ENCODE data around the gene MLLT3.

Gene MLLT3

DNA sequence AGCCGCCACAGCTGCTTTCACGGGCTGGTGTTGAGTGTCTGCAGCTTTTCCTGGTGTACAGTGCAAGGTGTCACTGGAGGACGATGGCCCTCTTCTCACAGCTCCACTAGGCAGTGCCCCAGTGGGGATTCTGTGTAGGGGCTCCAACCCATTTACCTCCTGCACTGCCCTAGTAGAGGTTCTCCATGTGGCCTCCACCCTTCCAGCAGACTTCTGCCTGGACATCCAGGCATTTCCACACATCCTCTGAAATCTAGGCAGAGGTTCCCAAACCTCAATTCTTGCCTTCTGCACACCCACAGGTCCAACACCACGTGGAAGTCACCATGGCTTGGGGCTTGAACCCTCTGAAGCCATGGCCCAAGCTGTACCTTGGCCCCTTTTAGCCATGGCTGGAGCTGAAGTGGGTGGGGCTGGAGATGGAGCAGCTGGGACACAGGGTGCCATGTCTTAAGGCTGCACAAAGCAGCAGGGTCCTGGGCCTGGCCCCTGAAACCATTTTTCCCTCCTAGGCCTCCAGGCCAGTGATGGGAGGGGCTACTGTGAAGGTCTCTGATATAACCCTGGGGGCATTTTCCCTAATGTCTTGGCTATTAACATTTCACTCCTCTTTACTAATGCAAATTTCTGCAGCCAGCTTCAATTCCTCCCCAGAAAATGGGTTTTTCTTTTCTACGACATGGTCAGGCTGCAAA lies 82.0 kb downstream of the MLLT3 start:
- H3K79me2 ChIP-seq (ENCODE audit: insufficient read depth, low read length): peaks cover 87% of the 10 kb centered on the region
- H3K9ac ChIP-seq (ENCODE audit: low read depth, low read length, poor library complexity, severe bottlenecking): no peak overlapping the region
- TF ChIP-seq, protein P1, sequence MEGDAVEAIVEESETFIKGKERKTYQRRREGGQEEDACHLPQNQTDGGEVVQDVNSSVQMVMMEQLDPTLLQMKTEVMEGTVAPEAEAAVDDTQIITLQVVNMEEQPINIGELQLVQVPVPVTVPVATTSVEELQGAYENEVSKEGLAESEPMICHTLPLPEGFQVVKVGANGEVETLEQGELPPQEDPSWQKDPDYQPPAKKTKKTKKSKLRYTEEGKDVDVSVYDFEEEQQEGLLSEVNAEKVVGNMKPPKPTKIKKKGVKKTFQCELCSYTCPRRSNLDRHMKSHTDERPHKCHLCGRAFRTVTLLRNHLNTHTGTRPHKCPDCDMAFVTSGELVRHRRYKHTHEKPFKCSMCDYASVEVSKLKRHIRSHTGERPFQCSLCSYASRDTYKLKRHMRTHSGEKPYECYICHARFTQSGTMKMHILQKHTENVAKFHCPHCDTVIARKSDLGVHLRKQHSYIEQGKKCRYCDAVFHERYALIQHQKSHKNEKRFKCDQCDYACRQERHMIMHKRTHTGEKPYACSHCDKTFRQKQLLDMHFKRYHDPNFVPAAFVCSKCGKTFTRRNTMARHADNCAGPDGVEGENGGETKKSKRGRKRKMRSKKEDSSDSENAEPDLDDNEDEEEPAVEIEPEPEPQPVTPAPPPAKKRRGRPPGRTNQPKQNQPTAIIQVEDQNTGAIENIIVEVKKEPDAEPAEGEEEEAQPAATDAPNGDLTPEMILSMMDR (conservative IDR thresholded peaks at IDR 0.05; ENCODE audit: low read length): no peak
- no peak for TF ChIP-seq EZH2phosphoT487 (IDR thresholded peaks at IDR 0.05; ENCODE audit: borderline replicate concordance)
- H3K9me3 ChIP-seq (ENCODE audit: insufficient read depth, low read depth, low read length): peaks cover 25% of the 10 kb centered on the region; the same call in 1 of the 2 replicates
- no peak overlapping the region for H3K4me2 ChIP-seq (ENCODE audit: low read depth, low read length, poor library complexity, severe bottlenecking)
- no peaks in the 10 kb centered on the region for H3F3A ChIP-seq (ENCODE audit: low read depth)
- peaks cover 15% of the 10 kb centered on the region for H4K20me1 ChIP-seq (ENCODE audit: insufficient read depth, low read length, poor library complexity, severe bottlenecking)
- no peak overlapping the region for H3K4me3 ChIP-seq (ENCODE audit: low read length, poor library complexity, severe bottlenecking)
- H2AFZ ChIP-seq (ENCODE audit: low read length): no peak overlapping the region
- H3K27me3 ChIP-seq (ENCODE audit: insufficient read depth, low read length, poor library complexity, severe bottlenecking): no peaks in the 10 kb centered on the region
- H3K36me3 ChIP-seq (ENCODE audit: insufficient read depth, low read length): peaks cover 12% of the 10 kb centered on the region; the same call in 1 of the 2 replicates
- H3K4me1 ChIP-seq (ENCODE audit: insufficient read depth, low read length, poor library complexity, severe bottlenecking): peaks cover 10% of the 10 kb centered on the region
- H3K9me2 ChIP-seq (replicated peaks; ENCODE audit: low read depth, low read length): no peaks in the 10 kb centered on the region

DNA sequence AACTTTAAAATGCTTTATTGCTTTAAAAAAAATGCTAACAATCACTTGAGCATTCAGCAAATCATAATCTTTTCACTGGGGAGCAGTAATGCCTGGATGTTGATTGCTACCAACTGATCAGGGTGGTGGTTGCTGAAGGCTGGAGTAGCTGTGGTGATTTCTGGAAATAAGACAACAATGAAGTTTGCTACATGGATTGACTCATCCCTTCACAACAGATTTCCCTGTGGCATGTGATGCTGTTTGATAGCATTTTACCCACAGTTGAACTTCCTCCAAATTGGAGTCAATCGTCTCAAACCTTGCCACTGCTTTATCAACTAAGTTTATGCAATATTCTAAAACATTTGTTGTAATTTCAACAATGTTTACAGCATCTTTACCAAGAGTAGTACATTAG lies 83.3 kb downstream of the MLLT3 start:
- Histone ChIP-seq H2AFZ (ENCODE audit: low read length) (no peak overlapping the region), H3F3A (ENCODE audit: low read depth) (no peaks in the 10 kb centered on the region), H3K79me2 (ENCODE audit: insufficient read depth, low read length) (peaks cover 86% of the 10 kb centered on the region), H3K4me1 (ENCODE audit: insufficient read depth, low read length, poor library complexity, severe bottlenecking) (peaks cover 10% of the 10 kb centered on the region), H3K4me2 (ENCODE audit: low read depth, low read length, poor library complexity, severe bottlenecking) (no peak overlapping the region), H3K9me2 (replicated peaks; ENCODE audit: low read depth, low read length) (no peaks in the 10 kb centered on the region), H3K27me3 (ENCODE audit: insufficient read depth, low read length, poor library complexity, severe bottlenecking) (no peaks in the 10 kb centered on the region), H3K9ac (ENCODE audit: low read depth, low read length, poor library complexity, severe bottlenecking) (no peak overlapping the region), H3K9me3 (ENCODE audit: insufficient read depth, low read depth, low read length) (peaks cover 25% of the 10 kb centered on the region; the same call in 1 of the 2 replicates), H3K4me3 (ENCODE audit: low read length, poor library complexity, severe bottlenecking) (no peak overlapping the region), H4K20me1 (ENCODE audit: insufficient read depth, low read length, poor library complexity, severe bottlenecking) (peaks cover 11% of the 10 kb centered on the region), H3K36me3 (ENCODE audit: insufficient read depth, low read length) (peaks cover 8% of the 10 kb centered on the region; the same call in 1 of the 2 replicates)
- TF ChIP-seq EZH2phosphoT487 (IDR thresholded peaks at IDR 0.05; ENCODE audit: borderline replicate concordance): no peak
- TF ChIP-seq, protein P1 (conservative IDR thresholded peaks at IDR 0.05; ENCODE audit: low read length): no peak

DNA sequence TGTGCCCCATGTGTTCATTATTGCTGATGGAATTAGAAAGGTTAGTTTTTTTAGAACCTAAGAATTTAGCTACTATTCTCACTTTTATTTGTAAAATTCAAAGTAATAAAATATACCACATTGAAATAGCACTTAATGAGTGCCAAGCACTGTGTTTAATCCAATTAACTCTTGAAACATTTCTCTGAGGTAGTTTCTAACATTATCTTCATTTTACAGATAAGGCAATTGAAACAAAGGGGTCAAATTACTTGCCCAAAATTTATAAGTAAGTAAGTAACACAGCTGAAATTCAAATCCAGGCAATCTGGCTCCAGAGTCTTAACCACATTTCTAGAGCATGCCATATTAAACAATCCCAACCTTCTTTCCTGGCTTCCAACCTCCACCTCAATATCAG lies 84.2 kb downstream of the MLLT3 start:
- H3K36me3 ChIP-seq (ENCODE audit: insufficient read depth, low read length): peaks cover 8% of the 10 kb centered on the region; the same call in 1 of the 2 replicates
- H3K9me2 ChIP-seq (replicated peaks; ENCODE audit: low read depth, low read length): no peaks in the 10 kb centered on the region

More for the DNA sequence above, 84.2 kb downstream of the MLLT3 start:
- Histone ChIP-seq H3F3A (ENCODE audit: low read depth) (no peaks in the 10 kb centered on the region), H3K27me3 (ENCODE audit: insufficient read depth, low read length, poor library complexity, severe bottlenecking) (no peaks in the 10 kb centered on the region), H3K4me3 (ENCODE audit: low read length, poor library complexity, severe bottlenecking) (no peak overlapping the region), H2AFZ (ENCODE audit: low read length) (no peak overlapping the region), H3K4me1 (ENCODE audit: insufficient read depth, low read length, poor library complexity, severe bottlenecking) (peaks cover 10% of the 10 kb centered on the region), H3K9ac (ENCODE audit: low read depth, low read length, poor library complexity, severe bottlenecking) (no peak overlapping the region), H3K79me2 (ENCODE audit: insufficient read depth, low read length) (peaks cover 82% of the 10 kb centered on the region), H3K9me3 (ENCODE audit: insufficient read depth, low read depth, low read length) (peaks cover 25% of the 10 kb centered on the region; the same call in 1 of the 2 replicates), H3K4me2 (ENCODE audit: low read depth, low read length, poor library complexity, severe bottlenecking) (no peak overlapping the region), H4K20me1 (ENCODE audit: insufficient read depth, low read length, poor library complexity, severe bottlenecking) (peaks cover 14% of the 10 kb centered on the region)
- TF ChIP-seq, protein P1 (conservative IDR thresholded peaks at IDR 0.05; ENCODE audit: low read length): no peak
- TF ChIP-seq EZH2phosphoT487 (IDR thresholded peaks at IDR 0.05; ENCODE audit: borderline replicate concordance): no peak

Data from Loucy (cell line).